ENCODE measurements around the gene SCN5A.
"Not testable (repeated sequence)": the region's sequence is repeated elsewhere in the genome, so short reads cannot be mapped to it uniquely, and the experiment has no call there.

The SCN5A gene

GRCh38 chr3:38574411-38575278 is 74.8 kb downstream of the SCN5A start:
- no peak for DNase-seq (ENCODE audit: low read depth)
- no peak overlapping the region for H3K4me3 ChIP-seq (ENCODE audit: low read depth, low read length)
- TF ChIP-seq CTCF (IDR thresholded peaks at IDR 0.05; ENCODE audit: low read depth, low read length): no peak

- H3K4me3 ChIP-seq (ENCODE audit: low read depth, low read length): no peak overlapping the region
- DNase-seq (ENCODE audit: low read depth): no peak
- TF ChIP-seq POLR2A (IDR thresholded peaks at IDR 0.05; ENCODE audit: extremely low read depth, insufficient read length): no peak
- no peak for TF ChIP-seq MYC (IDR thresholded peaks at IDR 0.05; ENCODE audit: low read depth, low read length)
- TF ChIP-seq MAX (IDR thresholded peaks at IDR 0.05; ENCODE audit: low read depth, low read length): no peak
- TF ChIP-seq CTCF (IDR thresholded peaks at IDR 0.05; ENCODE audit: low read depth, low read length): no peak
These were observed 75.9 kb downstream of the SCN5A start for GRCh38 chr3:38573556-38573955.

- no peak for DNase-seq (ENCODE audit: low read depth)
- no peak overlapping the region for H3K4me3 ChIP-seq (ENCODE audit: low read depth, low read length)
- TF ChIP-seq MAX (IDR thresholded peaks at IDR 0.05; ENCODE audit: low read depth, low read length) (no peak), CTCF (IDR thresholded peaks at IDR 0.05; ENCODE audit: low read depth, low read length) (no peak), MYC (IDR thresholded peaks at IDR 0.05; ENCODE audit: low read depth, low read length) (no peak), POLR2A (IDR thresholded peaks at IDR 0.05; ENCODE audit: extremely low read depth, insufficient read length) (no peak)
These were observed 76.4 kb downstream of the SCN5A start for GRCh38 chr3:38573111-38573510.

GRCh38 chr3:38567498-38567897 is 82.0 kb downstream of the SCN5A start:
- TF ChIP-seq MAX (IDR thresholded peaks at IDR 0.05; ENCODE audit: low read depth, low read length): no peak
- no peak for TF ChIP-seq MYC (IDR thresholded peaks at IDR 0.05; ENCODE audit: low read depth, low read length)
- no peak for TF ChIP-seq POLR2A (IDR thresholded peaks at IDR 0.05; ENCODE audit: extremely low read depth, insufficient read length)
- TF ChIP-seq CTCF (IDR thresholded peaks at IDR 0.05; ENCODE audit: low read depth, low read length): no peak
- no peak overlapping the region for H3K4me3 ChIP-seq (ENCODE audit: low read depth, low read length)
- no peak for DNase-seq (ENCODE audit: low read depth)

- H3K4me3 ChIP-seq (ENCODE audit: low read depth, low read length); DNase-seq (ENCODE audit: low read depth): not testable (repeated sequence)
These were observed 82.7 kb downstream of the SCN5A start for GRCh38 chr3:38566794-38567193.

- no peak for TF ChIP-seq MYC (IDR thresholded peaks at IDR 0.05; ENCODE audit: low read depth, low read length)
- no peak for TF ChIP-seq POLR2A (IDR thresholded peaks at IDR 0.05; ENCODE audit: extremely low read depth, insufficient read length)
- no peak for TF ChIP-seq CTCF (IDR thresholded peaks at IDR 0.05; ENCODE audit: low read depth, low read length)
- TF ChIP-seq MAX (IDR thresholded peaks at IDR 0.05; ENCODE audit: low read depth, low read length): no peak
- no peak overlapping the region for H3K4me3 ChIP-seq (ENCODE audit: low read depth, low read length)
- DNase-seq (ENCODE audit: low read depth): no peak
These were observed 83.3 kb downstream of the SCN5A start for GRCh38 chr3:38566215-38566528.
